HEK293 (cell line): ENCODE measurements around the gene MAZ.
A peak's percentile ranks its signal among the peaks of the same experiment; 100 is the strongest.

ENCODE experiments used
- ELK4 ChIP-seq: IDR thresholded peaks from 2 replicates; pipeline ENCODE4 v1.6.1; 2011; ENCODE audit warnings: mild to moderate bottlenecking, low read depth, low read length, borderline replicate concordance
- GLI4 ChIP-seq: fragments of 450-650 bp; formaldehyde crosslinking; IDR thresholded peaks from 2 replicates; pipeline ENCODE4 v1.5.1; 2016; ENCODE audit warnings: missing biosample characterization, missing genetic modification characterization
- INSM2 ChIP-seq: fragments of 450-650 bp; formaldehyde crosslinking; IDR thresholded peaks from 2 replicates; pipeline ENCODE4 v1.5.1; 2016; ENCODE audit warnings: missing biosample characterization, missing genetic modification characterization
- KLF16 ChIP-seq: fragments of 450-650 bp; formaldehyde crosslinking; IDR thresholded peaks from 2 replicates; pipeline ENCODE4 v1.5.1; 2017; ENCODE audit warnings: missing biosample characterization, missing genetic modification characterization
- KLF17 ChIP-seq: fragments of 450-650 bp; formaldehyde crosslinking; IDR thresholded peaks from 2 replicates; pipeline ENCODE4 v1.5.1; 2016; ENCODE audit warnings: missing biosample characterization, missing genetic modification characterization
- KLF7 ChIP-seq: fragments of 450-650 bp; formaldehyde crosslinking; IDR thresholded peaks from 2 replicates; pipeline ENCODE4 v1.5.1; 2016; ENCODE audit warnings: missing biosample characterization, missing genetic modification characterization, borderline replicate concordance
- KLF8 ChIP-seq: fragments of 450-650 bp; formaldehyde crosslinking; IDR thresholded peaks from 2 replicates; pipeline ENCODE4 v1.5.1; 2016; ENCODE audit warnings: missing biosample characterization, missing genetic modification characterization
- KLF9 ChIP-seq: fragments of 450-650 bp; formaldehyde crosslinking; IDR thresholded peaks from 2 replicates; pipeline ENCODE4 v1.5.1; 2016; ENCODE audit warnings: missing biosample characterization, missing genetic modification characterization, low read depth
- PRDM1 ChIP-seq: fragments of 450-650 bp; formaldehyde crosslinking; IDR thresholded peaks from 2 replicates; pipeline ENCODE4; 2016; ENCODE audit warnings: missing biosample characterization, missing genetic modification characterization
- REPIN1 ChIP-seq: fragments of 450-650 bp; formaldehyde crosslinking; IDR thresholded peaks from 2 replicates; pipeline ENCODE4 v1.5.1; 2017; ENCODE audit warnings: missing biosample characterization, missing genetic modification characterization, low read depth
- YY2 ChIP-seq: fragments of 450-650 bp; formaldehyde crosslinking; IDR thresholded peaks from 2 replicates; pipeline ENCODE4 v1.5.1; 2016; ENCODE audit warnings: missing biosample characterization, missing genetic modification characterization
- ZBTB11 ChIP-seq: fragments of 450-650 bp; formaldehyde crosslinking; conservative IDR thresholded peaks from 2 replicates; pipeline ENCODE4 v1.5.1; 2016; ENCODE audit warnings: low read depth, missing biosample characterization, missing genetic modification characterization
- ZBTB17 ChIP-seq: fragments of 450-650 bp; formaldehyde crosslinking; IDR thresholded peaks from 2 replicates; pipeline ENCODE4 v1.5.1; 2016; ENCODE audit warnings: missing biosample characterization, missing genetic modification characterization
- ZEB2 ChIP-seq: fragments of 450-650 bp; formaldehyde crosslinking; IDR thresholded peaks from 2 replicates; pipeline ENCODE4 v1.5.1; 2016; ENCODE audit warnings: missing biosample characterization, missing genetic modification characterization
- ZFHX2 ChIP-seq: fragments of 450-650 bp; formaldehyde crosslinking; conservative IDR thresholded peaks from 2 replicates; pipeline ENCODE4 v1.5.1; 2016; ENCODE audit warnings: missing biosample characterization, missing genetic modification characterization
- ZNF184 ChIP-seq: fragments of 450-650 bp; IDR thresholded peaks from 2 replicates; pipeline ENCODE4 v1.5.1; 2018; ENCODE audit warnings: missing biosample characterization, mild to moderate bottlenecking, missing genetic modification characterization
- ZNF2 ChIP-seq: fragments of 450-650 bp; formaldehyde crosslinking; IDR thresholded peaks from 2 replicates; pipeline ENCODE4 v1.5.1; 2016; ENCODE audit warnings: missing biosample characterization, missing genetic modification characterization
- ZNF23 ChIP-seq: fragments of 450-650 bp; formaldehyde crosslinking; IDR thresholded peaks from 2 replicates; pipeline ENCODE4 v1.5.1; 2016; ENCODE audit warnings: missing biosample characterization, missing genetic modification characterization, borderline replicate concordance
- ZNF324 ChIP-seq: fragments of 450-650 bp; formaldehyde crosslinking; IDR thresholded peaks from 2 replicates; pipeline ENCODE4 v1.5.1; 2016; ENCODE audit warnings: missing biosample characterization, missing genetic modification characterization
- ZNF354C ChIP-seq: fragments of 450-650 bp; formaldehyde crosslinking; IDR thresholded peaks from 2 replicates; pipeline ENCODE4 v1.5.1; 2016; ENCODE audit warnings: missing biosample characterization, missing genetic modification characterization, low read depth, borderline replicate concordance
- ZNF37A ChIP-seq: fragments of 450-650 bp; IDR thresholded peaks from 2 replicates; pipeline ENCODE4 v1.5.1; 2018; ENCODE audit warnings: missing biosample characterization, missing genetic modification characterization
- ZNF426 ChIP-seq: fragments of 450-650 bp; formaldehyde crosslinking; IDR thresholded peaks from 2 replicates; pipeline ENCODE4 v1.5.1; 2017; ENCODE audit warnings: missing biosample characterization, missing genetic modification characterization, mild to moderate bottlenecking, inconsistent platforms, moderate library complexity
- ZNF501 ChIP-seq: fragments of 450-650 bp; formaldehyde crosslinking; IDR thresholded peaks from 2 replicates; pipeline ENCODE4 v1.5.1; 2016; ENCODE audit warnings: missing biosample characterization, missing genetic modification characterization
- ZNF561 ChIP-seq: fragments of 450-650 bp; IDR thresholded peaks from 2 replicates; pipeline ENCODE4 v1.5.1; 2018; ENCODE audit warnings: missing biosample characterization, missing genetic modification characterization, borderline replicate concordance
- ZNF580 ChIP-seq: fragments of 450-650 bp; formaldehyde crosslinking; IDR thresholded peaks from 2 replicates; pipeline ENCODE4 v1.5.1; 2016; ENCODE audit warnings: missing biosample characterization, missing genetic modification characterization
- ZNF600 ChIP-seq: fragments of 450-650 bp; formaldehyde crosslinking; IDR thresholded peaks from 2 replicates; pipeline ENCODE4 v1.5.1; 2016; ENCODE audit warnings: missing biosample characterization, missing genetic modification characterization
- ZNF629 ChIP-seq: fragments of 450-650 bp; formaldehyde crosslinking; IDR thresholded peaks from 2 replicates; pipeline ENCODE4 v1.5.1; 2017; ENCODE audit warnings: missing biosample characterization, missing genetic modification characterization
- ZNF639 ChIP-seq: fragments of 450-650 bp; formaldehyde crosslinking; IDR thresholded peaks from 2 replicates; pipeline ENCODE4 v1.5.1; 2016; ENCODE audit warnings: missing biosample characterization, missing genetic modification characterization
- ZNF76 ChIP-seq: fragments of 450-650 bp; formaldehyde crosslinking; IDR thresholded peaks from 2 replicates; pipeline ENCODE4; 2016; ENCODE audit warnings: low read depth, missing biosample characterization, missing genetic modification characterization, borderline replicate concordance
- ZNF830 ChIP-seq: fragments of 450-650 bp; IDR thresholded peaks from 2 replicates; pipeline ENCODE4 v1.5.0; 2018; ENCODE audit warnings: missing biosample characterization, missing genetic modification characterization, low read depth, mild to moderate bottlenecking, moderate library complexity
- ZNF843 ChIP-seq: fragments of 450-650 bp; formaldehyde crosslinking; IDR thresholded peaks from 2 replicates; pipeline ENCODE4 v1.5.1; 2016; ENCODE audit warnings: missing biosample characterization, missing genetic modification characterization

MAZ gene

GRCh38 chr16:29790183-29790948 lies 16.0 kb upstream of the MAZ start, which contains the start of gene KIF22 (continued):
- TF ChIP-seq GLI4 (tag by site-specific recombination): peak; percentile 85
- peak; percentile 48; the same call in 1 of the 2 replicates for TF ChIP-seq ZNF843 (tag by site-specific recombination)
- TF ChIP-seq ZNF426 (tag by site-specific recombination): no peak
- 0 out of 2 replicates have a peak, but pooled peaks have one; percentile 50 for TF ChIP-seq REPIN1 (tag by site-specific recombination)
- TF ChIP-seq ZNF324 (tag by site-specific recombination): peak; percentile 46; the same call in 1 of the 2 replicates
- TF ChIP-seq ZNF37A (tag by site-specific recombination): no peak
- peak; percentile 93 for TF ChIP-seq KLF9 (tag by site-specific recombination)
- TF ChIP-seq ZNF639 (tag by site-specific recombination): peak; percentile 75; the same call in 1 of the 2 replicates
- TF ChIP-seq ZNF184 (tag by site-specific recombination): no peak
- TF ChIP-seq ZNF354C (tag by site-specific recombination): no peak
- TF ChIP-seq PRDM1: peak; percentile 90
- peak; percentile 28; the same call in 1 of the 2 replicates for TF ChIP-seq ELK4
- TF ChIP-seq YY2: peak; percentile 96
- peak; percentile 59; the same call in 1 of the 2 replicates for TF ChIP-seq KLF8 (tag by site-specific recombination)
- TF ChIP-seq KLF16: peak; percentile 89
- TF ChIP-seq ZBTB11 (tag by site-specific recombination): peak; percentile 99
- peak; percentile 30; the same call in 1 of the 2 replicates for TF ChIP-seq ZNF600 (tag by site-specific recombination)
- TF ChIP-seq ZNF629 (tag by site-specific recombination): peak; percentile 70
- peak; percentile 96 for TF ChIP-seq ZNF2
- no peak for TF ChIP-seq ZNF830 (tag by site-specific recombination)
- peak; percentile 58; the same call in 1 of the 2 replicates for TF ChIP-seq ZNF76 (tag by site-specific recombination)
- TF ChIP-seq ZNF561 (tag by site-specific recombination): 0 out of 2 replicates have a peak, but pooled peaks have one; percentile 55
- TF ChIP-seq INSM2 (tag by site-specific recombination): peak; percentile 13; the same call in 1 of the 2 replicates
- TF ChIP-seq ZFHX2 (tag by site-specific recombination): peak; percentile 93
- peak; percentile 89 for TF ChIP-seq ZBTB17 (tag by site-specific recombination)
- TF ChIP-seq ZNF501: peak; percentile 88
- TF ChIP-seq KLF17 (tag by site-specific recombination): peak; percentile 73
- TF ChIP-seq KLF7 (tag by site-specific recombination): no peak
- no peak for TF ChIP-seq ZNF23 (tag by site-specific recombination)
- peak; percentile 32 for TF ChIP-seq ZNF580 (tag by site-specific recombination)
- peak; percentile 67 for TF ChIP-seq ZEB2 (tag by site-specific recombination)
